DMS53 treated with DMSO at 0.1 percent for 48 hours (cell line): ENCODE results near the gene DPPA2.

Experiments
- DNase-seq: peaks from one replicate; lab custom pipeline; 2025; ENCODE audit not compliant: unreplicated experiment; lab: John Stamatoyannopoulos, UW

The DPPA2 gene

DNA sequence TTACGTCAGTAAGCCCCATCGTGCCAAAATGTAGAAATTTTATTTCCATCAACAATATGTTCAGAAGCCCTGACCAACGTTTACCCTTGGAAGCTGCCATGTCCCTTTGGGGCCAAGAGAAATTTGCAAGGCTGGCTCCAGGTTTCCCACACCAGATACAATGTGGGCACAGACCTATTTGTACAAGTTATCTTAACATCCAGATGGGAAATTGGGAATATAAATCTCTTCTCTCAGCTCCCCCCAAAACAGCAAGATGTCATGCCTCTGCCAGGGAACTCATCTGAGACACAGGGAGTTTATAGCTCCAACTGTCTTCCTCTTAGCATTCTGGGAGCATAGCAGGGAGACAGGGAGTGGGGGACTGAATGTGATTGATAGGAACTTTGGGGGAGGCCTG, 9.3 kb upstream of the DPPA2 start:
- DNase-seq: no peak

- no peak for DNase-seq
Observed at GRCh38 chr3:109325109-109325508, 8.8 kb upstream of the DPPA2 start.

- no peak for DNase-seq
Observed at GRCh38 chr3:109313061-109313460, 3.3 kb downstream of the DPPA2 start.

DNA sequence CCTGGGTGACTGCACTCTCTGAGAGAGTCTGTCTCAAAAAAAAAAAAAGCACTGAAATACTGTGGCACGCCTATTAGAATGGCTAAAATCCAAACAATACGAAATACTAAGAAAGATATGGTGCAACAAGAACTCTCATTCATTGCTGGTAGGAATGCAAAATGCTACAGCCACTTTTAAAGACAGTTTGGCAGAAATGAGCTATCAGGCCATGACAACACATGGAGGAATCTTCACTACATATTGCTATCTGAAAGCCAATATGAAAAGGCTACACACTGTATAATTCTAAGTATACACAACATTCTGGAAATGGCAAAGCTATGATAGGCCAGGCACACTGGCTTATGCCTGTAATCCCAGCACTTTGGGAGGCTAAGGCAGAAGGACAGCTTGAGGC, 18.8 kb downstream of the DPPA2 start:
- DNase-seq: no peak

DNA sequence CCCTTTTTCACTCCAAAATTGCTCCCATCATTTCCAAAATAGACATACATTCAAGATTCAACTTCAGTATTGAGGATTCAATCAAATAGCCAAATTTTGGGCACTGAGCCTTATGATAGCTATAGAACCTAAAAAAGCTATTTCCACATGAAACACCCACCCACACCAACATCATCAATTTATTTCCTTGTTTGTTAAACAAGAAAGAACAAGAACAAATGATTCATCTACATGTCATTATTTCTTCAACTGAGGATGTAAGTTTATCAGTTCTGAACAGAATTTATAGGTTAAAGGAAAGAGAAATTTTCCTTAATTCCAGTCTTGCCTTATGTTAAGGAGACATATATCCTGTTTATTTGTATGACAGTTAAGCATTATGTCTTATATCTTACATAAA, 32.2 kb downstream of the DPPA2 start:
- no peak for DNase-seq

GRCh38 chr3:109278546-109278945, 37.8 kb downstream of the DPPA2 start:
- DNase-seq: no peak

DNA sequence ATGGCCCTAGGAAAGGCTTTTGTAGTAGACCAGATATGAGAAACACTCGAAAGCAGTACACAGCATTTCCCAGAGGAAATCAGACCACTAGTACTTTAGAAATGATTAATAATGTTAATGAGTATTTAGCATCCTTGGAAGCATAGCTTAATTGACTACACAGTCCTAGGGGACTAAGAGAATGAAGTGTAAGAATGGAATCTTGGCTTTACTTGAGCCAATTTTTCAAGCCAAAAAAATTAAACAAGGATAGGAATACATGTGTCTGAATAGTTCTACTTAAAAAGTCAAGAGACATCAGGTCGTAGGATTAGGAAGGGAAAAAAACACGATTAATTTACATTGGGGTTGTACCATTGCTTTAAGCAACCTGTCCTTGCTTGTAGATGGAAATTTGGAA, 38.2 kb downstream of the DPPA2 start:
- DNase-seq: no peak

DNA sequence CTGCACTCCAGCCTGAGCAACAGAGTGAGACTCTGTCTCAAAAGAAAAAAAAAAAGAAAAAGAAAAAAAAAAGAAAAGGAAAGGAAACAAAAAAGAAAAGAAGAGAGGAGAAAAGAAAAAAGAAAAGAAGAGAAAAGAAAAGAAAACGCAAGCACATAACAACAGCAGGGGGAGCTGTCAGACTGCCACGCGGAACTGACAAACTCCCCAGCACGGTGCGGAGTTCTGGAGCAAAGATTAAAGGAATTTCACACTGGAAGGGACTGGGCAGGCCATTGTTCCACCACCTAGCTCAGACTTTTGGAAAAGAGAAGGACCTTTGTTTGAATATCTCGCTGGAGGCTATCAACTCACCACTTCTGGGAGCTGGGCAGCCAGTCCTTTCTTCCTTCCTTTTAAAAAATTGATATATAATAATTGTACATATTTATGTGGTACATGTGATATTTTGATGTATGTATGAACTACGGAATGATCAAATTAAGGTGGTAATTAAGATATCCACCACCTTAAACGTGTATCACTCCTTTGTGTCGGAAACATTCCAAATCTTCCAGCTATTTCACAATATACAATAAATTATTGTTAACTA, 40.5 kb downstream of the DPPA2 start:
- DNase-seq: no peak

- no peak for DNase-seq
Observed at GRCh38 chr3:109270779-109271178, 45.5 kb downstream of the DPPA2 start.

DNA sequence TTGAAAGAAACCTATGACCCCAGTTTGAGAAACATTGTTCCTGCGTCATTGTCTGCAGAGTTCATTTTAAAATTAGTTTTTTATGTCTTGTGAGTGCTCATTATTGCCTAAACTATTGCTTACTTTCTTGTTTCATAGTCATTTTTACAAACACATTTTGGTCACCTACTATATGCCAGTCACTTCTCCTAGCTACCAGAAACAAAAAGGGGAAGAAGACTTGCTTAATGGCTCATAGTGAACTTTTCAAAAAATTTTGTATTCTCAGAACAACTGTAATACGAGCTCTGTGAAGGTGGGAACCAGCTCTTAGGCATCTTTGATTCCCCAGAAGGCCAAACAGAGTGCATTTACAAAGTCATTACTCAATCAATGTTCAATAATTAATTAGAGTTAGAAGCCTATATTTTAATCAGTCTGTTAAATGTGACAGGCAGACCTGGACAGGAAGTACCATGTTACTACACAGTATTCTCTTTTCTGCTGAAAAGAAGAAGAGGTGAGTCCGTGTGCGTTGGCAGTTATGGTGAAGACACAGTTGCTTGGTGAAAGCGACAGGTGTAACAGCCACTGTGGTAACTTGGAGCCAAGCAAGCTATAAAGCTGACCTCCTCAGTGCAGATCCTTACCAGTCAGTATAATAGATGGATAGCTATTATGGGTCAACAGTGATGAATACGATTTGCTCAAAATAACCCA, 46.6 kb downstream of the DPPA2 start:
- DNase-seq: no peak

DNA sequence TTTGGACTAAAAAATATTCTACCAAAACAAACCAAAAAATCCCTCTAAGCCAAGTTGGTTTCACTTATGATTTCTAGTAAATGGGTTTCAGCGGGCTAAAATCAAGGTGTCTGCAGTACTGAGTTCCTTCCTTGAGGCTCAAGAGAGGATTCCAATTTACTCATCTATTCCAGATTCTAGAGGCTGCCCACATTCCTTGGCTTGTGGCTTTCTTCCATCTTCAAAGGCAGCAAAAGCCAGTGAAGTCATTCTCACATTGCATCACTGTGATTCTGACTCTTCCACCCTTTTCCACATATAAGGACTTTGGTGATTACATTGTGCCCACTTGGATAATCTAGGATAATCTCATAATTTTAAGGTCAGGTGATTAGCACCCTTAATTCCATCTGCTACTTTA, 48.1 kb downstream of the DPPA2 start:
- DNase-seq: no peak

DNA sequence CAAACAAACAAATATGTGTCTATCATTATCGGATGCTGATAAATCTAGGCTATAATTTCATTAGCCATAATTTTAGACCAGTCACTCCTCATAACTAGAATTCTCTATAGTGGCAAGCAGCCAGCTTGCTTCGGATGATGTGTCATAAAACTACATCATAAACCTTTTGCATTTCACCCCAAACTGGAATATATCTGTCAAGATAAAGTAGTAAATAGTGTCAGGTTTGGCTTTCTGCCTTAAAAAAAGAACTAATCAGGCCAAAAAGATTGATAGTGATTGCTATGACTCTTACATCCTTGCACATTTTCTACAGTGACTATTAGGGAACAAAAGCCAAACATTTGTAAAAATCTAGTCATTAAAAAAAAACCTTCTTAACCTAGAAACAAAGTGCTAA, 51.0 kb downstream of the DPPA2 start:
- DNase-seq: no peak

DNA sequence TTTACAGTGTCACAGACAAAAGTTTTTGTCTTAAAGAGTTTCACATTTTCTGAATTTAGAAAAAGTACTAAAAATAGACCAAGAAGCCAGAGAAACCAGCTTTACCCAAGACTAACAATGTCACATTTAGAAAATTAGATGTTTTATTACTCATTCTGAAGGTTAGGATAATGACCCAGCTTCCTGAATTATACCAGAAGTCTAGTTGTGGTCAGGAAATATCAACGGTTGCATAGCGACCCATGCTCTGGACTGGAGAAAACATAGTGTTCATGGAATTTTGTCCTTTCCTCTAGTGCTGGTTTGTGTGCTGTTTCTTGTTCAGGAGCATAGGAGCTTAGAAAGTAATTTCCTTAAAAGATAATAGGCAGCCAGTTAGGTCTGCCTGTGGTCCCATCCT, 59.0 kb downstream of the DPPA2 start:
- no peak for DNase-seq

DNA sequence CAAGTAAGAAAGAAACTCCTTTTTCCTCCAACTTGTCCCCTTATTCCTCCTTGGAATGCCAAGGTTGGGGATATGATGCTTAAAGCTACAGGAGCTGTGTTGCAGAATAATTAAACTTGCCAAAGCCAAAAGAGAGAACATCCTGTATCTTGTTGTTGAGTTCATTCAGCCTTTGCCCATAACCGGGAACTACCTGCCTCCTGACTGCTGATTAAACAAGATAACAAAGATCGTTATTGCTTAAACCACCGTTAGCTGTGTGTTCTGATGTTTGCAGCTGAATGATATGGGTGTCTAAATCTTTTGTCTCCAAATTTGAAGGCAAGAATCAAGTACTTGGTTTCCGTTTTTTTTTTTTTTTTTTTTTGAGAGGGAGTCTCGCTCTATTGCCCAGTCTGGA, 61.5 kb downstream of the DPPA2 start:
- no peak for DNase-seq

- DNase-seq: no peak
Observed at GRCh38 chr3:109252641-109253040, 63.7 kb downstream of the DPPA2 start.
